Keratinocyte (primary cell): ENCODE measurements around the gene SCO1. TPM values are rescaled to one million over a fixed set of nuclear protein-coding genes. Genes with fewer than 3 reads are reported as not detected.

Experiments
- DNase-seq: peaks from one replicate; pipeline ENCODE4 v3.0.0-alpha.2; 2011; ENCODE audit warnings: low read depth, missing footprints, low spot score
- FAIRE-seq: peaks from 2 replicates; lab custom pipeline; 2011; peaks lifted over from hg19 to GRCh38; lab: Jason Lieb, UNC
- H2AFZ ChIP-seq: 2 replicates; pipeline ENCODE4 v1.6.0; 2012; ENCODE audit warnings: low read length, control low read depth, inconsistent platforms; ENCODE audit not compliant: control insufficient read depth
- H3K27ac ChIP-seq: 2 replicates; pipeline ENCODE4 v1.5.1; 2011; ENCODE audit warnings: low read length; ENCODE audit not compliant: control insufficient read depth, insufficient read depth
- H3K27me3 ChIP-seq: 3 replicates; pipeline ENCODE4 v1.6.0; 2011; ENCODE audit warnings: low read length; ENCODE audit not compliant: control insufficient read depth, insufficient read depth; ENCODE audit errors: extremely low read depth
- H3K36me3 ChIP-seq, 2 experiments: 2 replicates in 1 of 2; 3 replicates in 1 of 2; pipeline ENCODE4 v1.5.1; 2011; ENCODE audit warnings: low read length in 2 of 2, mild to moderate bottlenecking in 1 of 2; ENCODE audit not compliant: control insufficient read depth in 2 of 2, insufficient read depth in 2 of 2; ENCODE audit errors: extremely low read depth in 1 of 2
- H3K4me1 ChIP-seq: 3 replicates; pipeline ENCODE4 v1.5.1; 2011; ENCODE audit warnings: low read length; ENCODE audit not compliant: control insufficient read depth, insufficient read depth; ENCODE audit errors: extremely low read depth
- H3K4me2 ChIP-seq: 3 replicates; pipeline ENCODE4 v1.6.0; 2011; ENCODE audit warnings: low read depth, low read length; ENCODE audit not compliant: control insufficient read depth, insufficient read depth; ENCODE audit errors: extremely low read depth
- H3K4me3 ChIP-seq, 3 experiments: fragments of 200-600 bp in 1 of 3; sonication (generic) in 1 of 3; 2 replicates in 2 of 3; 3 replicates in 1 of 3; pipeline ENCODE4 v1.5.1; 2011 to 2016; ENCODE audit warnings: low read length in 3 of 3, mild to moderate bottlenecking in 3 of 3, control low read depth in 2 of 3, inconsistent platforms in 1 of 3, low read depth in 1 of 3, mixed read lengths in 1 of 3, mixed run types in 1 of 3, moderate library complexity in 1 of 3; ENCODE audit not compliant: control insufficient read depth in 2 of 3, insufficient read depth in 2 of 3; ENCODE audit errors: extremely low read depth in 1 of 3
- H3K79me2 ChIP-seq: 2 replicates; pipeline ENCODE4 v1.6.0; 2012; ENCODE audit warnings: low read length; ENCODE audit not compliant: control insufficient read depth, insufficient read depth
- H3K9ac ChIP-seq: 3 replicates; pipeline ENCODE4 v1.6.0; 2011; ENCODE audit warnings: low read length; ENCODE audit not compliant: control insufficient read depth, insufficient read depth; ENCODE audit errors: extremely low read depth
- H3K9me1 ChIP-seq: 3 replicates; pipeline ENCODE4 v1.6.0; 2011; ENCODE audit warnings: low read length; ENCODE audit not compliant: control insufficient read depth, insufficient read depth; ENCODE audit errors: extremely low read depth
- H3K9me3 ChIP-seq: 2 replicates; pipeline ENCODE4 v1.5.1; 2012; ENCODE audit warnings: low read depth, low read length; ENCODE audit not compliant: control insufficient read depth
- H4K20me1 ChIP-seq: 3 replicates; pipeline ENCODE4 v1.6.0; 2011; ENCODE audit warnings: low read length; ENCODE audit not compliant: control insufficient read depth, insufficient read depth; ENCODE audit errors: extremely low read depth
- EZH2 ChIP-seq: IDR thresholded peaks from one replicate; pipeline ENCODE4 v1.6.1; 2012; ENCODE audit warnings: inconsistent platforms, mild to moderate bottlenecking, low read length, moderate library complexity
- dilution Hi-C: fragments of 300-500 bp; cut with MboI; formaldehyde crosslinking; loops from one replicate; pipeline ENCODE4 v1.7.0; 2020; ENCODE audit warnings: low sequenced_read_pairs; ENCODE audit not compliant: extremely low pct_ligation_motif_present
- polyA plus RNA-seq, 5 experiments: library from polyadenylated mRNA; depleted of rRNA in 3 of 5; stranded (reverse) in 3 of 5; stranded (forward) in 1 of 5; unstranded in 1 of 5; fragments of >200 nt; gene quantifications; 1 replicate in 1 of 5; 2 replicates in 3 of 5; 3 replicates in 1 of 5; pipeline versions ENCODE4 v1.2.1 to v1.2.3, GENCODE V29; 2011 to 2012; ENCODE audit warnings: missing spikeins in 2 of 5, low read depth in 1 of 5, low replicate concordance in 1 of 5
- TF ChIP-seq, protein P1 (sequence below), 3 experiments: IDR thresholded peaks in 1 of 3; conservative IDR thresholded peaks in 1 of 3; optimal IDR thresholded peaks in 1 of 3; 2 replicates in 2 of 3; 3 replicates in 1 of 3; pipeline versions ENCODE3 to v1.5.1; 2011; ENCODE audit warnings: low read length in 3 of 3, mild to moderate bottlenecking in 3 of 3, moderate library complexity in 2 of 3, control low read depth in 1 of 3, inconsistent platforms in 1 of 3; ENCODE audit not compliant: insufficient read depth in 2 of 3; ENCODE audit errors: extremely low read depth in 1 of 3

The SCO1 gene
- polyA plus RNA-seq, 1 donor (not counting 4 experiments of a cell fraction or from before 2014, with no cell fraction given): 28.3 TPM

DNA sequence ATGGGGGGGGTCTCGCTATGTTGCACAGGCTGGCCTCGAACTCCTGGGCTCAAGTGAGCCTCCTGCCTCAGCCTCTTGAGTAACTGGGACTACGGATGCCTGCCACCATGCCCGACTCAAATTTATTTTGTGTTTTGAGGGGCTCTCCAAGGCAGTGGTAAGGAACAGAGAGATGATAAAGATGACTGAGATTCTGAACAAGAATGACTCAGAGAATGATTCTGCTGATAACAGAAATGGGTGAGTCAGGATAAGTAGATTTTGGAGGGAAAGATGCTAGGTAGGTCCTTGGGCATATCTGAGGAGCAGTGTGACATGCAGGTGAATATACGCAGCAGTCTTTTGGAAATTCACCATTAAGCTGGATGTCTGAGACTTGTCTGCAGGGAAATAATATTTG lies 29.9 kb upstream of the SCO1 start:
- Histone ChIP-seq H2AFZ (no peak overlapping the region), H3K9me1 (no peaks in the 10 kb centered on the region), H4K20me1 (no peaks in the 10 kb centered on the region), H3K79me2 (no peaks in the 10 kb centered on the region), H3K4me1 (peaks cover 5% of the 10 kb centered on the region), H3K36me3 (no peaks in the 10 kb centered on the region), H3K4me3 (no peak overlapping the region), H3K27ac (no peak overlapping the region), H3K9ac (no peak overlapping the region), H3K27me3 (no peaks in the 10 kb centered on the region), H3K4me2 (no peak overlapping the region), H3K9me3 (no peaks in the 10 kb centered on the region)
- FAIRE-seq (no peak), DNase-seq (no peak)
- TF ChIP-seq EZH2: no peak
- TF ChIP-seq, protein P1, sequence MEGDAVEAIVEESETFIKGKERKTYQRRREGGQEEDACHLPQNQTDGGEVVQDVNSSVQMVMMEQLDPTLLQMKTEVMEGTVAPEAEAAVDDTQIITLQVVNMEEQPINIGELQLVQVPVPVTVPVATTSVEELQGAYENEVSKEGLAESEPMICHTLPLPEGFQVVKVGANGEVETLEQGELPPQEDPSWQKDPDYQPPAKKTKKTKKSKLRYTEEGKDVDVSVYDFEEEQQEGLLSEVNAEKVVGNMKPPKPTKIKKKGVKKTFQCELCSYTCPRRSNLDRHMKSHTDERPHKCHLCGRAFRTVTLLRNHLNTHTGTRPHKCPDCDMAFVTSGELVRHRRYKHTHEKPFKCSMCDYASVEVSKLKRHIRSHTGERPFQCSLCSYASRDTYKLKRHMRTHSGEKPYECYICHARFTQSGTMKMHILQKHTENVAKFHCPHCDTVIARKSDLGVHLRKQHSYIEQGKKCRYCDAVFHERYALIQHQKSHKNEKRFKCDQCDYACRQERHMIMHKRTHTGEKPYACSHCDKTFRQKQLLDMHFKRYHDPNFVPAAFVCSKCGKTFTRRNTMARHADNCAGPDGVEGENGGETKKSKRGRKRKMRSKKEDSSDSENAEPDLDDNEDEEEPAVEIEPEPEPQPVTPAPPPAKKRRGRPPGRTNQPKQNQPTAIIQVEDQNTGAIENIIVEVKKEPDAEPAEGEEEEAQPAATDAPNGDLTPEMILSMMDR (optimal IDR thresholded peaks at IDR 0.05 in 1 of 3, IDR thresholded peaks at IDR 0.05 in 1 of 3, conservative IDR thresholded peaks at IDR 0.05 in 1 of 3; ENCODE audit: extremely low read depth in 1 of 3, insufficient read depth in 2 of 3, low read length in 3 of 3): no peak
- dilution Hi-C loops: no loop called here

DNA sequence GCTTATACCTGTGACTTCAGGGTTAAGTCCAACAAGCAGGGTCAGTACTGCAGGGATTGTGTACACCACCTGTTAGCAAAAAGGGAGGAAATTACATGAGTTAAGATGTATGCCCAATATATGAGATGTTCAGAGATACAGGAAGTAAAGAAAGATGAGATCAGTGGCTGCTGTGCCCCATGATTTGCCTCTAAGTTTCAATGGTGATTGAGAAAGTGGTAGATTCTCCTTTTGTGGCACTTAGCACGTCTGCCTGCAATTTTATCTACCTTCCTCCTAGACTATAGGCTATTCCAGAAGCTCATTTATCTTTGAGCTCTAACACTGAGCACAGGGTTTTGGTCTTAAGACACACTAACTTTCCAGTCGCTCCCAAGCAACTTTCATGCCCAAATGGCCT lies 28.9 kb upstream of the SCO1 start:
- dilution Hi-C loops: no loop called here
- DNase-seq (no peak), FAIRE-seq (no peak)

More for the DNA sequence above, 28.9 kb upstream of the SCO1 start:
- Histone ChIP-seq H3K9ac (no peak overlapping the region), H2AFZ (no peak overlapping the region), H3K9me1 (no peaks in the 10 kb centered on the region), H3K4me3 (no peak overlapping the region), H3K4me2 (no peak overlapping the region), H3K79me2 (no peaks in the 10 kb centered on the region), H3K9me3 (no peaks in the 10 kb centered on the region), H4K20me1 (no peaks in the 10 kb centered on the region), H3K4me1 (peaks cover 5% of the 10 kb centered on the region), H3K27ac (no peak overlapping the region), H3K27me3 (no peaks in the 10 kb centered on the region), H3K36me3 (no peaks in the 10 kb centered on the region)
- TF ChIP-seq EZH2: no peak
- TF ChIP-seq, protein P1 (optimal IDR thresholded peaks at IDR 0.05 in 1 of 3, IDR thresholded peaks at IDR 0.05 in 1 of 3, conservative IDR thresholded peaks at IDR 0.05 in 1 of 3; ENCODE audit: extremely low read depth in 1 of 3, insufficient read depth in 2 of 3, low read length in 3 of 3): no peak
